Stimulated activated CD4-positive, alpha-beta T cell treated with anti-CD3 and anti-CD28 coated beads, Interleukin-2, amount 100 ng/mL, for 4 hours (primary cell): ENCODE results near the gene ZCCHC14.

Experiments used
- DNase-seq: peaks from one replicate; pipeline ENCODE4 v3.0.0-alpha.2; 2020; ENCODE audit warnings: low read depth

The ZCCHC14 gene

GRCh38 chr16:87431926-87432325, 60.9 kb downstream of the ZCCHC14 start:
- DNase-seq, result no peak

GRCh38 chr16:87426423-87427215, 66.2 kb downstream of the ZCCHC14 start:
- DNase-seq, result no peak

GRCh38 chr16:87425941-87426340, 66.9 kb downstream of the ZCCHC14 start:
- DNase-seq, result no peak

- DNase-seq, result no peak
Measured at GRCh38 chr16:87424266-87424665, 68.6 kb downstream of the ZCCHC14 start.

GRCh38 chr16:87423429-87423828, 69.4 kb downstream of the ZCCHC14 start:
- no peak for DNase-seq

GRCh38 chr16:87422106-87422505, 70.7 kb downstream of the ZCCHC14 start:
- DNase-seq, result no peak

- no peak for DNase-seq
Measured at GRCh38 chr16:87421003-87421912, 71.6 kb downstream of the ZCCHC14 start.

- no peak for DNase-seq
Measured at GRCh38 chr16:87420026-87421002, 72.5 kb downstream of the ZCCHC14 start.

- no peak for DNase-seq
Measured at GRCh38 chr16:87418644-87419043, 74.2 kb downstream of the ZCCHC14 start.

GRCh38 chr16:87418216-87418615, 74.6 kb downstream of the ZCCHC14 start:
- no peak for DNase-seq

GRCh38 chr16:87417528-87417910, 75.3 kb downstream of the ZCCHC14 start:
- DNase-seq, result no peak

- DNase-seq, result no peak
Measured at GRCh38 chr16:87416826-87417527, 75.8 kb downstream of the ZCCHC14 start.

- DNase-seq, result no peak
Measured at GRCh38 chr16:87415441-87415840, 77.4 kb downstream of the ZCCHC14 start.

- no peak for DNase-seq
Measured at GRCh38 chr16:87414251-87414680, 78.6 kb downstream of the ZCCHC14 start.

GRCh38 chr16:87412996-87413421, 79.8 kb downstream of the ZCCHC14 start:
- no peak for DNase-seq

GRCh38 chr16:87412371-87412995, 80.3 kb downstream of the ZCCHC14 start:
- no peak for DNase-seq

- no peak for DNase-seq
Measured at GRCh38 chr16:87411375-87412271, 81.2 kb downstream of the ZCCHC14 start.

GRCh38 chr16:87410968-87411367, 81.9 kb downstream of the ZCCHC14 start:
- DNase-seq, result no peak

GRCh38 chr16:87410530-87410929, 82.3 kb downstream of the ZCCHC14 start:
- no peak for DNase-seq

GRCh38 chr16:87409781-87410180, 83.0 kb downstream of the ZCCHC14 start:
- no peak for DNase-seq
